Heart right ventricle (tissue), 16 donors: ENCODE results near the gene DNAH14. TPM values are rescaled to one million over a fixed set of nuclear protein-coding genes. Genes with fewer than 3 reads are reported as not detected.

Experiments
- ATAC-seq, 8 donors: fragments of 200-7000 bp; cut with Tn5 transposase; one replicate each; pipeline ENCODE4 v1.9.1; 2020; ENCODE audit warnings: mild to moderate bottlenecking in 8 of 8, moderate library complexity in 8 of 8, moderate number of reproducible peaks in 1 of 8
- DNase-seq, 2 donors: peaks; one replicate each; pipeline ENCODE4 v3.0.0-alpha.2; 2020
- H3K27ac ChIP-seq, 10 donors: fragments of 200-600 bp; sonication (generic) in 2 of 10; one replicate each; pipeline versions ENCODE4 v1.5.0 to v1.8.0; 2020 to 2022; ENCODE audit warnings: mild to moderate bottlenecking in 3 of 10
- H3K27me3 ChIP-seq, 7 donors: fragments of 200-600 bp; one replicate each; pipeline ENCODE4 v1.8.0; 2021 to 2022; ENCODE audit warnings: mild to moderate bottlenecking in 2 of 7
- H3K36me3 ChIP-seq, 9 donors: fragments of 200-600 bp; sonication (generic) in 1 of 9; one replicate each; pipeline versions ENCODE4 v1.5.0 to v1.8.0; 2020 to 2022; ENCODE audit warnings: mild to moderate bottlenecking in 2 of 9
- H3K4me1 ChIP-seq, 9 donors: fragments of 200-600 bp; sonication (generic) in 1 of 9; one replicate each; pipeline versions ENCODE4 v1.5.0 to v1.8.0; 2020 to 2022; ENCODE audit warnings: mild to moderate bottlenecking in 4 of 9
- H3K4me3 ChIP-seq, 10 donors: fragments of 200-600 bp; sonication (generic) in 2 of 10; one replicate each; pipeline versions ENCODE4 v1.5.0 to v1.8.0; 2020 to 2022; ENCODE audit warnings: mild to moderate bottlenecking in 7 of 10, moderate library complexity in 2 of 10
- H3K9me3 ChIP-seq, 11 donors: fragments of 200-600 bp in 10 of 11; sonication (generic) in 2 of 11; one replicate each; pipeline versions ENCODE4 v1.5.0 to v1.8.0; 2013 to 2022; ENCODE audit warnings: mild to moderate bottlenecking in 2 of 11, control low read depth in 1 of 11, moderate library complexity in 1 of 11
- WGBS, 2 donors: extraction: QIAGEN DNeasy Blood & Tissue Kit; methylation state at CpG; one replicate each; pipeline ENCODE4 v1.1.7; 2013; ENCODE audit warnings: inconsistent platforms in 1 of 2; 5-methylcytosine and 5-hydroxymethylcytosine counted together
- intact Hi-C, 10 donors: fragments of 100-400 bp; cut with DNase I; formaldehyde crosslinking; loops; one replicate each; pipeline versions ENCODE4 v1.11.1 to v1.14.2; 2022
- polyA plus RNA-seq, 2 donors: library from polyadenylated mRNA; stranded (reverse); fragments of 200-250 nt; gene quantifications; one replicate each; pipeline ENCODE4 v1.2.3, GENCODE V29; 2013
- total RNA-seq, 10 donors: library from RNA; stranded (reverse); fragmentation: NEBNext Ultra II Directional in 3 of 10; extraction: Animal tissue kit (Norgen Biotek cat#: 25700) in 3 of 10; gene quantifications; one replicate each; pipeline versions ENCODE4 v1.2.1 to v1.2.4, GENCODE V29; 2021 to 2023
- TF ChIP-seq, protein P1 (sequence below), 9 donors: fragments of 200-600 bp; sonication (generic) in 2 of 9; IDR thresholded peaks; one replicate each; pipeline versions ENCODE4 v1.5.0 to v1.8.0; 2021 to 2022; ENCODE audit warnings: antibody characterized with exemption in 9 of 9, mild to moderate bottlenecking in 5 of 9, moderate library complexity in 1 of 9
- donor health status: Arrhythmogenic right ventricular cardiomyopathy.
- donor health status: ischemic (EF 13 %, LVEDD 7.1; RV severe dilation, severe dysfunction).
- donor health status: healthy with polysubstance abuse.
- donor health status: DM: no; HTN: yes; CAD: no.
- donor health status: DM: no; HTN: no; CAD: no.
- donor health status: ischemic (EF 25% LVEDD 6.9; RV normal size, moderate dysfunction).
- donor health status: ischemic (EF 25% LVEDD 5.7; RV mildly dilated, moderate dysfunction).
- donor health status: healthy.
- donor health status: DM: yes; HTN: yes; CAD: no.
- donor health status: Ischemic cardiomyopathy.
- donor health status: ischemic (EF 35%, LVEDD 5.7; RV mildly dilated, moderate dysfunction).
- donor health status: nonischemic (EF 11% LVEDD 7.7; RV severe dilation, severe dysfunction).
- donor health status: DM: yes; HTN: yes; CAD: no.
- donor health status: PGD.
- donor health status: ischemic (EF 29% LVEDD 5.4; RV normal size, mild dysfunction).
- donor health status: nonischemic (EF 23%, LVEDD 6.1; RV moderate dilation, normal function).

The DNAH14 gene
- total and polyA plus RNA-seq, 12 donors, result 0.12 to 8.0 (median 2.0) TPM

DNA sequence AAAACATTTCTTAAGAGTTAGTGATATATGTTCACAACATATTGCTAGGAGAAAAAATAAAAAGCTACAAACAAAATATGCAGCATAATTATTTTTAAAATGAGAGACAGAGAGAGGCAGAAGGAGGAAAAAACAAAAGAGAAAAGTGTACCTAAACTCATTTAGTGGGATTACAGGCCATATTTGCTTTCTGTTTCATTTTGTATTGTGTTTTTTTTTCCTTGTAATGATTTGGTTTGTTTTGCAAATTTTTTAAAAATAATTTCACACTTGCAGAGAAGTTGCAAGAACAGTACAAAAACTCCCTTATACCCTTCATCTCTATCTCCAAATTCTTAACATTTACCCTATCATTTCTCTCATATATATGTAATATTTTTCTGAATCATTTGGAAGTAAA is 433.3 kb downstream of the DNAH14 start:
- Histone ChIP-seq H3K27me3 (peaks cover 0 to 30% (median 5%) of the 10 kb centered on the region in 7 donors), H3K9me3 (no peaks in the 10 kb centered on the region), H3K27ac (no peak overlapping the region), H3K4me1 (no peaks in the 10 kb centered on the region), H3K36me3 (no peaks in the 10 kb centered on the region), H3K4me3 (no peak overlapping the region)
- intact Hi-C loops, result loop anchor here in 1 of 10 donors (10.0 kb wide), 1 partner anchor 352 kb away; no protein-coding TSS in a partner anchor
- ATAC-seq (no peak), DNase-seq (no peak)
- TF ChIP-seq, protein P1, sequence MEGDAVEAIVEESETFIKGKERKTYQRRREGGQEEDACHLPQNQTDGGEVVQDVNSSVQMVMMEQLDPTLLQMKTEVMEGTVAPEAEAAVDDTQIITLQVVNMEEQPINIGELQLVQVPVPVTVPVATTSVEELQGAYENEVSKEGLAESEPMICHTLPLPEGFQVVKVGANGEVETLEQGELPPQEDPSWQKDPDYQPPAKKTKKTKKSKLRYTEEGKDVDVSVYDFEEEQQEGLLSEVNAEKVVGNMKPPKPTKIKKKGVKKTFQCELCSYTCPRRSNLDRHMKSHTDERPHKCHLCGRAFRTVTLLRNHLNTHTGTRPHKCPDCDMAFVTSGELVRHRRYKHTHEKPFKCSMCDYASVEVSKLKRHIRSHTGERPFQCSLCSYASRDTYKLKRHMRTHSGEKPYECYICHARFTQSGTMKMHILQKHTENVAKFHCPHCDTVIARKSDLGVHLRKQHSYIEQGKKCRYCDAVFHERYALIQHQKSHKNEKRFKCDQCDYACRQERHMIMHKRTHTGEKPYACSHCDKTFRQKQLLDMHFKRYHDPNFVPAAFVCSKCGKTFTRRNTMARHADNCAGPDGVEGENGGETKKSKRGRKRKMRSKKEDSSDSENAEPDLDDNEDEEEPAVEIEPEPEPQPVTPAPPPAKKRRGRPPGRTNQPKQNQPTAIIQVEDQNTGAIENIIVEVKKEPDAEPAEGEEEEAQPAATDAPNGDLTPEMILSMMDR (IDR thresholded peaks at IDR 0.05), result no peak

DNA sequence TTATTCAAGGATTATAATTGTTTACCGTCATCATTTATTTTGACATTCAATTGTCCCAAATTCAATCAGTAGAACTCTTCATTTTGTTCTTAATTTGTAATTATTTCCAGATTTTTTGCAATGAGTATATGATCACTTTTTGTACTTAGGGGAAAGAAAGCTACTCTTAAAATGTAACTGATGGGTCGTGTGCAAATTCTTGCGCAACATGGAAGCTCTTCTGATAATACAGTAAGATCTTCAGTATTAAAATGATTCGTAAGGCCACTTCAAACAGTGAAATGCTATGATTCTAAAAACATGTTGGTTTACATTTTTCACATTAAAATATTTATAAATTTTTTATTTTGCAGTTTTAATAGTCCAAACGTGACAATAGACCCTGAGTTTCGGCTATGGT is 435.0 kb downstream of the DNAH14 start:
- TF ChIP-seq, protein P1 (IDR thresholded peaks at IDR 0.05), result no peak
- Histone ChIP-seq H3K9me3 (no peaks in the 10 kb centered on the region), H3K4me1 (no peaks in the 10 kb centered on the region), H3K36me3 (no peaks in the 10 kb centered on the region), H3K27ac (no peak overlapping the region), H3K4me3 (no peak overlapping the region), H3K27me3 (peaks cover 0 to 43% (median 5%) of the 10 kb centered on the region in 7 donors)
- intact Hi-C loops, result loop anchor here in 1 of 10 donors (10.0 kb wide), 1 partner anchor 350 kb away; no protein-coding TSS in a partner anchor
- DNase-seq (no peak), ATAC-seq (no peak)
- WGBS, 2 donors, result 91 to 93% methylated on average over 6 of the region's 6 CpGs

DNA sequence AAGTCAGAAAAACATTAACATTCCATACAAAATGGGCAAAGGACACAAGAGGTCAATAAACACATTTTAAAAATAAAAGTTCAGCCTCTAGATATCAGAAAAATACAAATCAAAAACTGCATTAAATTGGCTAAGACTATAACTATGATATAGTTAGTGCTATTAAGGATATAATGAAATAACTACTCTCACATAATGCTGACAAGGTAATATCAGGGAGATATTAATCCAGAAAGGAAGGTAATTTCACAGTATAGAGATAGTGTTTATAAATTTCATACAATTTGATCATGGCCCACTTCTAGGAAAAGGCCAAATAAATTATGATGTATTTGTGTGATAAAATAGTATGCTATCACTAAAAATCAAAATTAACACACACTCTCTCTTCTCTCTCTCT is 436.5 kb downstream of the DNAH14 start:
- TF ChIP-seq, protein P1 (IDR thresholded peaks at IDR 0.05), result no peak
- no peak for DNase-seq
- Histone ChIP-seq H3K4me3 (no peak overlapping the region), H3K27me3 (peaks cover 0 to 51% (median 14%) of the 10 kb centered on the region in 7 donors), H3K9me3 (no peaks in the 10 kb centered on the region), H3K27ac (no peak overlapping the region), H3K36me3 (no peaks in the 10 kb centered on the region), H3K4me1 (no peaks in the 10 kb centered on the region)
- no peak for ATAC-seq
- intact Hi-C loops, result loop anchor here in 1 of 10 donors (10.0 kb wide), 1 partner anchor 349 kb away; no protein-coding TSS in a partner anchor

DNA sequence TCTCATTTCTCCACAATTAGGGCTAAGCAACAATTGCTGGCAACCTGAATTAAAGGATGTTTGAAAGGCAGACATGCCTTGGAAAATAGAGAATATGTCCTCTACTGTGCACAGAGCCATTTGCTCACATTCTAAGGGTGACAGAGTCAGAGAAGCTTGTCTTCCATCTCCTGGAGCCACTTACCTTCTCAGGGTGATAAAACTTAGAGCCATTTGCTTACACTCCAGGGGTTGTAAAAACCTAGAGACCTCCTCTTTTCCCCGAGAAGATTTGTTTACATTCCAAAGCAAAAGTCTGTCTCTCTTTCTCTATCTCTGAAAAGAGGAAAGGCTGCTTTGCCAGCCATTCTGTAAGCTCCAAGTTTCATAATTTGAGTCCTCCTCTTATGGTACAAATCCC is 437.1 kb downstream of the DNAH14 start:
- no peak overlapping the region for H3K27ac ChIP-seq
- intact Hi-C loops, result loop anchor here in 1 of 10 donors (10.0 kb wide), 1 partner anchor 348 kb away; no protein-coding TSS in a partner anchor
- TF ChIP-seq, protein P1 (IDR thresholded peaks at IDR 0.05), result no peak
- peaks cover 0 to 55% (median 14%) of the 10 kb centered on the region in 7 donors for H3K27me3 ChIP-seq
- no peak for DNase-seq
- no peaks in the 10 kb centered on the region for H3K9me3 ChIP-seq
- no peak for ATAC-seq
- no peak overlapping the region for H3K4me3 ChIP-seq
- 17 to 35% methylated on average over 1 of the region's 1 CpG for WGBS, 2 donors
- no peaks in the 10 kb centered on the region for H3K4me1 ChIP-seq
- no peaks in the 10 kb centered on the region for H3K36me3 ChIP-seq
